Activated naive CD8-positive, alpha-beta T cell treated with anti-CD3 and anti-CD28 coated beads, Interleukin-2, amount 10 ng/mL, durations not matched to agents 7 days and 5 days (primary cell): ENCODE data around the gene KRTAP4-5. TPM values are rescaled to one million over a fixed set of nuclear protein-coding genes. Genes with fewer than 3 reads are reported as not detected.
A peak's percentile ranks its signal among the peaks of the same experiment; 100 is the strongest.
"Not testable (repeated sequence)": the region's sequence is repeated elsewhere in the genome, so short reads cannot be mapped to it uniquely, and the experiment has no call there.

Source experiments
- ATAC-seq: fragments of 150-1000 bp; cut with Tn5 transposase; one replicate; pipeline ENCODE4 v1.10.0; 2021; ENCODE audit warnings: low read depth, moderate library complexity
- POLR2A ChIA-PET: fragments of 350-600 bp; sonication (Branson Sonifier 250); formaldehyde crosslinking; loops from one replicate; lab custom pipeline; 2021; ENCODE audit warnings: antibody characterized with exemption; lab: Charles Lee
- DNase-seq: peaks from one replicate; pipeline ENCODE4 v3.0.0; 2021
- H3K27ac Mint-ChIP-seq: one replicate; pipeline ENCODE4 v1.8.0; 2022; ENCODE audit warnings: mild to moderate bottlenecking, mixed read lengths
- H3K27me3 Mint-ChIP-seq: one replicate; pipeline ENCODE4 v1.8.0; 2022; ENCODE audit warnings: mild to moderate bottlenecking, moderate library complexity, mixed read lengths
- H3K36me3 Mint-ChIP-seq: one replicate; pipeline ENCODE4 v1.8.0; 2021; ENCODE audit warnings: mild to moderate bottlenecking, mixed read lengths
- H3K4me1 Mint-ChIP-seq: one replicate; pipeline ENCODE4 v1.8.0; 2021; ENCODE audit warnings: mixed read lengths
- H3K4me3 Mint-ChIP-seq: one replicate; pipeline ENCODE4 v1.8.0; 2022; ENCODE audit warnings: mild to moderate bottlenecking, moderate library complexity, mixed read lengths
- H3K9me3 Mint-ChIP-seq: one replicate; pipeline ENCODE4 v1.8.0; 2021; ENCODE audit warnings: mixed read lengths
- total RNA-seq, 2 experiments: library from RNA; stranded (reverse); gene quantifications; one replicate each; pipeline ENCODE4 v1.2.3, GENCODE V29; 2021

The KRTAP4-5 gene
- total RNA-seq, 2 experiments from 2014 or later = not detected

DNA sequence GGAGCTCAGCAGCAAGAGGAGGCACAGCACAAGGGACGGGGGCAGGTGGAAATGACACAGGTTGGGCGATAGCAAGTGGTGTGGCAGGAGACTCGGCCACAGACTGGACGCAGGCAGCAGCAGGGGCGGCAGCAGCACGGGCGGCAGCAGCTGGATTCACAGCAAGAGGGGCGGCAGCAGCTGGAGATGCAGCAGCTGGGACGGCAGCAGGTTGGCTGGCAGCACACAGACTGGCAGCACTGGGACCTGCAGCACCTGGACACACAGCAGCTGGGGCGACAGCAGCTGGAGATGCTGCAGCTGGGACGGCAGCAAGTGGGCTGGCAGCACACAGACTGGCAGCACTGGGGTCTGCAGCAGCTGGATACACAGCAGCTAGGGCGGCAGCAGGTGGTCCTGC lies 9.8 kb downstream of the KRTAP4-5 start:
- ATAC-seq, H3K36me3 Mint-ChIP-seq, DNase-seq, H3K4me1 Mint-ChIP-seq, H3K4me3 Mint-ChIP-seq, H3K27ac Mint-ChIP-seq, H3K27me3 Mint-ChIP-seq, POLR2A ChIA-PET: not testable (repeated sequence)
- peaks cover 29% of the 10 kb centered on the region for H3K9me3 Mint-ChIP-seq

DNA sequence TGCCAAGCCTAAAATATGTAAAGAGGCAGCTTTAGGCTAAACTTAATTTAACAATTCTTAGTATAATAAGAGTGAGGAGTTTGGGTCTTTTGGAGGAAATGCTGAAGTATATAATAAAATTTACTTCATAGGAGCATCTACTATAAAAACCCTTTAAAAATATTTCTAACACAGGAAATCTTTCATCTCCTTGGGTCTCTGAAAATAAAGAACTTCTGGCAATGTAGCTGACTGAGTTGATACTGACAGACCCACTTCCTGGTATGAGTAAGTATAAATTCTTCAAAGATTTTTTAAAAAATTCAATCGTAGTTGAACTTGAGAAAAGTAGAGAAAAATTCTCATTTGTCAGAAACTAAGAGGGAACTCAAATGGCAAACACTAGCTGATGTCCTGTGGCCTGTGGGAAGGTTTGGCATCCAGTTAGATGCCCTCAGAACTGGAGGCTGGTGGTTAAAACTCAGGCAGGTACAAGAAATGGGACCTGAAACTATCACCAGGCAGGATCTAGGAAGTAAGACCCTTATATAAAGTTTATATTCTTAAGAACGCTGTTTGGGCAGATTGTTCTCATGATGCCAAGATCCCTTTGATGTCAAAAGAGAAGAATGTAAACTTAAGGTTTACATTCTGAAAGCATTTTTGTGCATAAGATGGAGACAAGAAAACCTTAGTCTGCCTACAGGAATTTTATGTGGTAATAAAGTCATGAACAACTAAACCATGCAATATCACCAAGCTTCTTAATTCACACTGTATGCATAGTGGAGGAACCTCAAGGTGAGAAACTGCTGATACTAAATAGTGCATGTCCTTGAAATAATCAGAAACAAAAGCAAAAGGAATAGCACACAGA lies 15.5 kb downstream of the KRTAP4-5 start:
- Mint-ChIP-seq H3K4me1 (peaks cover 5% of the 10 kb centered on the region), H3K4me3 (no peak overlapping the region), H3K27me3 (no peaks in the 10 kb centered on the region), H3K36me3 (no peaks in the 10 kb centered on the region), H3K27ac (no peak overlapping the region), H3K9me3 (peaks cover 5% of the 10 kb centered on the region)
- POLR2A ChIA-PET = no interaction called here
- ATAC-seq = no peak
- DNase-seq = no peak

DNA sequence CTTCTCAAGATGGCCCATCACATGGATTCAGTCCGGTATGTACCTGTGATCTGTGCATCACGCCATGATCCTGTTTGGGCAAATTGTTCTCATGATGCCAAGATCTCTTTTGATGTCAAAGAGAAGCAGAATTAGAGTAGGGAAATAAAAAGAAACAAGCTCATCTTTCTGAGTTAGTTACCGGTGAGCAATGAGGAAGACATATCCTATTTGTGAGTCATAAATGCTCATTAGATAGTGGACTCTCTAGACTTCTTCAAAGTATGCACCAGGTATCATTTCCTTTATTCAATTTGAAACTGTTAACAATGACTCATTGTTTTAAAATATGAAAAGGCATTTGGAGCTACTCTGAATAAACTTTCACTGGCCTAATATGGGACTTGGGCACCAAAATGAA lies 17.6 kb downstream of the KRTAP4-5 start:
- Mint-ChIP-seq H3K4me1 (peaks cover 5% of the 10 kb centered on the region), H3K27me3 (peaks cover 2% of the 10 kb centered on the region)
- no peak for ATAC-seq

DNA sequence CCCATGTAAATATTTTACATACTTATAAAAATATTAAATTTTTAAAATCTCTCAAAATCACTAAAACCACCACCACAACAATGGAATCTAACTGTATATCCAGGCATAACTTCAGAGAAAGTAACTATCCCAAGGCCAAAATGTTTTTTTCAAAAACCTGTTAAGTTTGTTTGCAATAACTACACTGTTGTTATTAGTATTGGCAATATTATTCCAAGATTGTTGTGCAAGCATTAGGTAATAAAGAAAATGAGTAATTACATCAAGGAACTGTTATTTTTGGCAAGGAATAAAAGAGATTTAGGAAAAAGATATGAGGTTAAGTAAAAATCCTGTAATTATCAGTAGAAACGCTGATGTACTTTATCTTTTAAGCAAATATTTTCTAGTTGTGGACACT lies 22.3 kb downstream of the KRTAP4-5 start:
- H3K27me3 Mint-ChIP-seq = peaks cover 2% of the 10 kb centered on the region
- H3K4me3 Mint-ChIP-seq = no peak overlapping the region
- DNase-seq (no peak), ATAC-seq (no peak)
- no peaks in the 10 kb centered on the region for H3K36me3 Mint-ChIP-seq
- H3K27ac Mint-ChIP-seq = no peak overlapping the region
- peaks cover 10% of the 10 kb centered on the region for H3K4me1 Mint-ChIP-seq
- POLR2A ChIA-PET = no interaction called here
- peaks cover 2% of the 10 kb centered on the region for H3K9me3 Mint-ChIP-seq

More for the DNA sequence above, 17.6 kb downstream of the KRTAP4-5 start:
- Mint-ChIP-seq H3K4me3 (no peak overlapping the region), H3K27ac (no peak overlapping the region), H3K36me3 (no peaks in the 10 kb centered on the region), H3K9me3 (no peaks in the 10 kb centered on the region)
- no peak for DNase-seq
- POLR2A ChIA-PET = no interaction called here

DNA sequence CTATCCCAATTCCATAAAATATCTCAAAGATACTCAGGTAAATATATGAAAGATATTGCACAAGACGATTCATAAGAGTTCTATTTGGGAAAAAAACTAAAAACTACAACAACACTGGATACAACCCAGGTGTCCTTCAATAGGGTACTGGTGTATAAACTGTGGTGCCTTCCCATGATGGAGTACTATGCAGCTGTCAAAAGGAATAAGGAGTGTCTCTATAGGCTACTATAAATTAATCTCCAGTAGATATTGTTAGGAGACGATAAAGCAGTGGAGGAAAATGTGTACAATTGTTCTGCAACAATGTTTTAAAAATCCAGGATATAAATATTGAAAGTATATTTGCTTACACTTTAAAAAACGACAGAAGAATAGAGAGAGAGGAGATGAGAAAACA lies 23.2 kb downstream of the KRTAP4-5 start:
- no peak for ATAC-seq
- no peak overlapping the region for H3K4me3 Mint-ChIP-seq
- H3K27ac Mint-ChIP-seq = no peak overlapping the region
- peaks cover 2% of the 10 kb centered on the region for H3K27me3 Mint-ChIP-seq
- H3K36me3 Mint-ChIP-seq = no peaks in the 10 kb centered on the region
- no peak for DNase-seq
- POLR2A ChIA-PET = interaction anchor here (0.6 kb wide), 1 partner anchor 564 kb away, joined by 3 read pairs; no protein-coding TSS in a partner anchor
- H3K9me3 Mint-ChIP-seq = peaks cover 2% of the 10 kb centered on the region
- peaks cover 10% of the 10 kb centered on the region for H3K4me1 Mint-ChIP-seq

DNA sequence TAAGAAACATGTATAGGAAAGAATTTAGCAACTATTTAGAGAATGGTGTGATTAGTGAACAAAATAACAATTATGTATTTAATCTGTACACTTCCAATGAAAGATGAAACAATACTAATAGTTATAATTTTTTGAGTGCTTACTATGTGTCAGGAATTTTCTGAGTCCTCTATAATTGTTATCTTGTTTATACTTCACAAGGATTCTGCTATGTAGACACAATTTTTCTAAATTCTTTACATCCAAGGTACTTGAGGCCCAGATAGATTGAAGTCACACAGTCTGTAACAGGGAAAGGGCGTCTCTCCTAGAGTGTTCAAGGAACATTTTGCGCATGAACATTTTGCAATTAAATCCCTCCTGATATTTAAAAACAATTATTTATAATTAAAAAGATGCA lies 24.6 kb downstream of the KRTAP4-5 start:
- peaks cover 2% of the 10 kb centered on the region for H3K27me3 Mint-ChIP-seq
- H3K36me3 Mint-ChIP-seq = peaks cover 1% of the 10 kb centered on the region
- no peak for DNase-seq
- H3K27ac Mint-ChIP-seq = no peak overlapping the region
- H3K9me3 Mint-ChIP-seq = peaks cover 4% of the 10 kb centered on the region
- no peak for ATAC-seq
- no peak overlapping the region for H3K4me3 Mint-ChIP-seq
- POLR2A ChIA-PET = no interaction called here
- peaks cover 13% of the 10 kb centered on the region for H3K4me1 Mint-ChIP-seq

DNA sequence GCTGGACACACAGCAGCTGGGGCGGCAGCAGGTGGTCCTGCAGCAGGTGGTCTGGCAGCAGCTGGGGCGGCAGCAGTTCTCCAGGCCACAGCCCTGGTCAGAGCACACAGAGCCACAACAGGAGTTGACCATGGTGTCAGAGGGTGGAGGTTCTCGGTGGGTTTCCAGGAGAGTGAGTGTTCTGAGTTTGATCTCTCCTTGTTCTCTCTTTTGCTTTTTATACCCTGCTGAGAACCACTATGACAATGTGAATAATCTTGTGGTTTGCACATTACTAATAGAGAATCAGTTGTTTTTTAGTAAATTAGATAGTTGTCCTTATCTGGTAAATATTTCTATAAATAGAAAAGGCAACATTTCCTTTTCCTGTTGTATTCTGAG lies 25.6 kb downstream of the KRTAP4-5 start, which contains the start of gene KRTAP4-12:
Gene KRTAP4-12 (minus strand): TSS at position 192 of the 381 bp plus-strand sequence. CDS start 60 bp downstream, at position 132.
- H3K4me1 Mint-ChIP-seq = peaks cover 16% of the 10 kb centered on the region
- DNase-seq, ATAC-seq, H3K9me3 Mint-ChIP-seq, POLR2A ChIA-PET, H3K4me3 Mint-ChIP-seq, H3K36me3 Mint-ChIP-seq, H3K27me3 Mint-ChIP-seq: not testable (repeated sequence)
- H3K27ac Mint-ChIP-seq = peak within 1 kb of the TSS; percentile 8

DNA sequence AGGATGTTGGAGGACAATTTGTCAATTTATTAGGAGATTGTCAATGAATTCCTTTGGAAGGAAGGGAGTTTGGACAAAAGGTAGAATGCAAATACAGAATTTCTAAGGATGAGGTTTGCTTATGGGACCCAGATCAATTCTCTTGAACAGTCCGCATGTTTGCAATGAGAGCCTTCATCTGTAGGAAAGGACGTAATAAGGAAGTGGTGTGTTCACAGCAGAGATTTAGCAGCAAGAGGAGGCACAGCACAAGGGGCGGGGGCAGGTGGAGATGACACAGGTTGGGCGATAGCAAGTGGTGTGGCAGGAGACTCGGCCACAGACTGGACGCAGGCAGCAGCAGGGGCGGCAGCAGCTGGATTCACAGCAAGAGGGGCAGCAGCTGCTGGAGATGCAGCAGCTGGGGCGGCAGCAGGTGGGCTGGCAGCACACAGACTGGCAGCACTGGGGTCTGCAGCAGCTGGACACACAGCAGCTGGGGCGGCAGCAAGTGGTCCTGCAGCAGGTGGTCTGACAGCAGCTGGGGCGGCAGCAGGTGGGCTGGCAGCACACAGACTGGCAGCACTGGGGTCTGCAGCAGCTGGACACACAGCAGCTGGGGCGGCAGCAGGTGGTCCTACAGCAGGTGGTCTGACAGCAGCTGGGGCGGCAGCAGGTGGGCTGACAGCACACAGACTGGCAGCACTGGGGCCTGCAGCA lies 26.2 kb downstream of the KRTAP4-5 start:
- H3K9me3 Mint-ChIP-seq, DNase-seq, POLR2A ChIA-PET, H3K27me3 Mint-ChIP-seq, H3K4me3 Mint-ChIP-seq, H3K36me3 Mint-ChIP-seq, ATAC-seq: not testable (repeated sequence)
- Mint-ChIP-seq H3K4me1 (peaks cover 16% of the 10 kb centered on the region), H3K27ac (peak overlapping the region; percentile 8)

DNA sequence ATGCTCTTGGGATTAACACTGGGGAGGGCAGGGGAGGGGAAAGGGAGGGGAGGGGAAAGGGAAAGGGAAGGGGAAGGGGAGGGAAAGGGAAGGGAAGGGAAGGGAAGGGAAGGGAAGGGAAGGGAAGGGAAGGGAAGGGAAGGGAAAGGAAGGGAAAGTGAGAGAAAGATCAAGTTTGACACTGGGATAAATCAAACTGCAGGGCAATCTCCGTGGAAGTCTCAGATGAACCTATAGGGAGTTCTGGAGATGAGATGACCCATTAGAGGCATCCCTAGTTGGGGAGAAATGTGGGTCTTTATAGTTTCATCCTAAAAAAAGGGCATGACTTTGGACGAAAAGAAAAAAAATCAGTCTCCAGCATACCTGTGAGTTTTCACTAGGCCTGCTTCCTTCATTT lies 27.9 kb downstream of the KRTAP4-5 start:
- H3K4me1 Mint-ChIP-seq = peaks cover 16% of the 10 kb centered on the region
- H3K4me3 Mint-ChIP-seq = no peak overlapping the region
- no peak for DNase-seq
- ATAC-seq = no peak
- H3K9me3 Mint-ChIP-seq = peaks cover 6% of the 10 kb centered on the region
- H3K36me3 Mint-ChIP-seq = peaks cover 1% of the 10 kb centered on the region
- H3K27ac Mint-ChIP-seq = no peak overlapping the region
- POLR2A ChIA-PET = no interaction called here
- H3K27me3 Mint-ChIP-seq = peaks cover 2% of the 10 kb centered on the region

DNA sequence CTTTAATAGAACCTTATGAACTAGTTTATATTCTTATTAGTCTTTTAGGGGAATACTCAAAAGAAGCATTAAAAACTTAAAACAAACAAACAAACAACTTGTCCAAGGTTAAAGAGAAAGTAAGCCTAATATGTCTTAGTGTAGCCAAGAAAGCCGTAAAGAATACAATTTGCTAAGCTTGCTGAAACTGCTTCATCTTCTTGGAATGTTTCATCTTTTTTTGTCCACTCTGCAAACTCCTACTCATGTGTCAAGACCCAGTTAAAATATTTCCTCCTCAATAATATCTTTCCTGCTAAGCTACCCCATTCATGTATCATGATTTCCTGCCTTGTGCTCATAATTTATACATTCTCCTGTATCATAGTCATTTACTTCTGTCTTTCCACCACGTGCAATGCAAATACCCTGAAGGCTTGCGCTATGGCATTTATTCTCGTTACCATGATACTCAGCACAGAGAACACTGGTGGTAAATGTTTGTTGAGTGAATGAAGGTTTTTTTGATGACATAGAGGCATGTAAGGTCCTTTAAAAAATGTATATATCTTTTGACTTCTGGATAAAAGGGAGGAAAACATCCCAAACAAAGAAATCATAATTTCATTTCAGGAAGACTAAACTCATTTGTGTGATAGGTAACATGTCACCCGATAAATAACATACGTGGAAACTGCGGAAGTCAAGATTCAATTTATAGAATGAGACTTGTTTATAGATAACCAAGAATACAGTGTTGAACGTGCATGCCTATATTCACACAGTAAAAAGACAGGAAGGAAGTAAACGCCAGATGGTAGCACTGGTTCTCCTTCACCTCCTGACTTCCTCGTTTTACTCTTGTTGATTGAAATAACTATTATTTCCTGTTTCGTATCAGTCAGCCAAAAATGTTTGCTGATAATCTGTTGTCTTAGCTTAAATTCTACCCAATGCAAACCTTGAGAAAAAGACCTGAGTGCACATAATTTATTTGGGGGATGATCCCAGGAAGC lies 29.6 kb downstream of the KRTAP4-5 start:
- Mint-ChIP-seq H3K27ac (peak overlapping the region; percentile 61), H3K4me3 (peak overlapping the region; percentile 58), H3K4me1 (peaks cover 15% of the 10 kb centered on the region)
- H3K27me3 Mint-ChIP-seq, H3K9me3 Mint-ChIP-seq, POLR2A ChIA-PET, H3K36me3 Mint-ChIP-seq, ATAC-seq, DNase-seq: not testable (repeated sequence)

DNA sequence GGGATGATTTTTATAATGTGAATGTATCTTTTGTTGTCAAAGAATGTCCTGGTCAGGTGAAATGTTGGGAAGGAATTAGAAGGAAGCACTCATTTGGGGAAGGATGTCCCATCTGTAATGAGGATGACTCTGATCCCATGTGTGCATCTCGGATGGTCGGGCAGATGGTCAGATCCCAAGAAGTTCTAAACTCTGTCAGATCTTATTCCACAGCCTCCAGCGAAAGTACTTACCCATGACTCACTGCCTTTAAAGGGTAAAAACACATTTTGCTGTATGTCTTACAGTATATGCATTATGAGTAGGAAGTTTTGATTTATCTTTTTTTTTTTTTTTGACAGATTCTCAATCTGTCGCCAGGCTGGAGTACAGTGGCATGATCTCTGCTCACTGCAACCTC lies 30.9 kb downstream of the KRTAP4-5 start:
- H3K27ac Mint-ChIP-seq = no peak overlapping the region
- peaks cover 1% of the 10 kb centered on the region for H3K36me3 Mint-ChIP-seq
- peaks cover 3% of the 10 kb centered on the region for H3K9me3 Mint-ChIP-seq
- DNase-seq (no peak), ATAC-seq (no peak)
- peaks cover 2% of the 10 kb centered on the region for H3K27me3 Mint-ChIP-seq
- peaks cover 13% of the 10 kb centered on the region for H3K4me1 Mint-ChIP-seq
- POLR2A ChIA-PET = no interaction called here
- no peak overlapping the region for H3K4me3 Mint-ChIP-seq

DNA sequence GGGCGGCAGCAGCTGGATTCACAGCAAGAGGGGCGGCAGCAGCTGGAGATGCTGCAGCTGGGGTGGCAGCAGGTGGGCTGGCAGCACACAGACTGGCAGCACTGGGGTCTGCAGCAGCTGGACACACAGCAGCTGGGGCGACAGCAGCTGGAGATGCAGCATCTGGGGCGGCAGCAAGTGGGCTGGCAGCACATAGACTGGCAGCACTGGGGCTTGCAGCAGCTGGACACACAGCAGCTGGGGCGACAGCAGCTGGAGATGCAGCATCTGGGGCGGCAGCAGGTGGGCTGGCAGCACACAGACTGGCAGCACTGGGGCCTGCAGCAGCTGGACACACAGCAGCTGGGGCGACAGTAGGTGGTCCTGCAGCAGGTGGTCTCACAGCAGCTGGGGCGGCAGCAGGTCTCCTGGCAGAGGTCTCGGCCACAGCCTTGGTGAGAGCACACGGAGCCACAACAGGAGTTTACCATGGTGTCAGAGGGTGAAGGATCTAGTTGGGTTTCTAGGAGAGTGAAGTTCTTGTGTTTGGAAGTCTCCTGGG lies 31.7 kb downstream of the KRTAP4-5 start, which contains the start of gene KRTAP4-11:
Gene KRTAP4-11 (minus strand): TSS at position 528 of the 541 bp plus-strand sequence. CDS start 58 bp downstream, at position 470.
- H3K4me3 Mint-ChIP-seq, H3K27ac Mint-ChIP-seq, ATAC-seq, H3K27me3 Mint-ChIP-seq, DNase-seq, H3K9me3 Mint-ChIP-seq, H3K4me1 Mint-ChIP-seq, H3K36me3 Mint-ChIP-seq, POLR2A ChIA-PET: not testable (repeated sequence)
